Neural cell (in vitro differentiated cells): ENCODE results near the gene QKI. TPM values are rescaled to one million over a fixed set of nuclear protein-coding genes. Genes with fewer than 3 reads are reported as not detected.

Experiments used
- H2AFZ ChIP-seq: fragments of 200-600, 300-800 bp; sonication (generic), shearing (Covaris generic); 2 replicates; pipeline ENCODE4 v1.6.0; 2014; ENCODE audit warnings: low read depth, mild to moderate bottlenecking, antibody characterized with exemption, low read length, moderate library complexity
- H3F3A ChIP-seq: fragments of 200-600 bp; shearing (Covaris generic); 2 replicates; pipeline ENCODE4 v1.6.1; 2016; ENCODE audit warnings: mild to moderate bottlenecking, moderate library complexity, mixed read lengths, antibody characterized with exemption, low read length; ENCODE audit not compliant: insufficient read depth, poor library complexity, severe bottlenecking
- H3K27ac ChIP-seq: fragments of 200-600, 300-800 bp; sonication (generic), shearing (Covaris generic); 2 replicates; pipeline ENCODE4 v1.5.1; 2014; ENCODE audit warnings: mild to moderate bottlenecking, low read length, moderate library complexity
- H3K27me3 ChIP-seq: fragments of 300-800, 200-600 bp; sonication (generic), shearing (Covaris generic); 2 replicates; pipeline ENCODE4 v1.6.0; 2014; ENCODE audit warnings: mild to moderate bottlenecking, low read depth, low read length, moderate library complexity; ENCODE audit not compliant: insufficient read depth
- H3K36me3 ChIP-seq: fragments of 300-800, 200-600 bp; sonication (generic), shearing (Covaris generic); 2 replicates; pipeline ENCODE4 v1.5.1; 2014; ENCODE audit warnings: mild to moderate bottlenecking, antibody characterized with exemption, low read length, moderate library complexity; ENCODE audit not compliant: insufficient read depth
- H3K4me2 ChIP-seq: fragments of 300-800, 200-600 bp; sonication (generic), shearing (Covaris generic); 2 replicates; pipeline ENCODE4 v1.6.0; 2014; ENCODE audit warnings: mild to moderate bottlenecking, low read length
- H3K4me3 ChIP-seq: fragments of 300-800, 200-600 bp; sonication (generic), shearing (Covaris generic); 2 replicates; pipeline ENCODE4 v1.5.1; 2014; ENCODE audit warnings: mild to moderate bottlenecking, low read length, moderate library complexity
- H3K79me2 ChIP-seq: fragments of 200-600 bp; shearing (Covaris generic); replicated peaks from 2 replicates; pipeline ENCODE4 v1.6.0; 2014; ENCODE audit warnings: mild to moderate bottlenecking, low read length, moderate library complexity; ENCODE audit not compliant: insufficient read depth
- H3K9ac ChIP-seq: fragments of 300-800, 200-600 bp; sonication (generic), shearing (Covaris generic); 2 replicates; pipeline ENCODE4 v1.6.1; 2016; ENCODE audit warnings: mild to moderate bottlenecking, low read length, mixed read lengths
- H3K9me2 ChIP-seq: fragments of 200-600 bp; shearing (Covaris generic); 2 replicates; pipeline ENCODE4 v1.6.1; 2016; ENCODE audit warnings: mild to moderate bottlenecking, low read length, mixed read lengths; ENCODE audit not compliant: insufficient read depth
- H3K9me3 ChIP-seq: fragments of 200-600, 300-800 bp; sonication (generic), shearing (Covaris generic); 2 replicates; pipeline ENCODE4 v1.6.1; 2016; ENCODE audit warnings: mild to moderate bottlenecking, mixed run types, low read length, moderate library complexity, mixed read lengths
- H4K20me1 ChIP-seq: fragments of 200-600 bp; shearing (Covaris generic); 2 replicates; pipeline ENCODE4 v1.6.1; 2016; ENCODE audit warnings: mild to moderate bottlenecking, mixed run types; ENCODE audit not compliant: insufficient read depth
- EP300 ChIP-seq: fragments of 450-650 bp; conservative IDR thresholded peaks from 2 replicates; pipeline ENCODE4 v1.6.1; 2014; ENCODE audit warnings: antibody characterized with exemption, mild to moderate bottlenecking, moderate library complexity; ENCODE audit not compliant: poor library complexity, severe bottlenecking
- EZH2 ChIP-seq: fragments of 200-600, 300-800 bp; shearing (Covaris generic), sonication (generic); IDR thresholded peaks from 2 replicates; pipeline ENCODE4 v1.6.1; 2014; ENCODE audit warnings: antibody characterized with exemption, low read length, borderline replicate concordance, mild to moderate bottlenecking; ENCODE audit not compliant: insufficient read depth, poor library complexity, severe bottlenecking
- MXI1 ChIP-seq: fragments of 450-650 bp; conservative IDR thresholded peaks from 2 replicates; pipeline ENCODE4 v1.6.1; 2014; ENCODE audit warnings: antibody characterized with exemption, mild to moderate bottlenecking; ENCODE audit not compliant: poor library complexity, severe bottlenecking
- POLR2AphosphoS5 ChIP-seq: IDR thresholded peaks from 2 replicates; pipeline ENCODE4 v1.6.1; 2012
- RAD21 ChIP-seq: fragments of 450-650 bp; conservative IDR thresholded peaks from 2 replicates; pipeline ENCODE4 v1.6.1; 2014; ENCODE audit warnings: antibody characterized with exemption, mild to moderate bottlenecking, moderate library complexity
- SMC3 ChIP-seq: fragments of 450-650 bp; conservative IDR thresholded peaks from 2 replicates; pipeline ENCODE4 v1.6.1; 2014; ENCODE audit warnings: antibody characterized with exemption, mild to moderate bottlenecking, moderate library complexity; ENCODE audit not compliant: poor library complexity
- TAF1 ChIP-seq: IDR thresholded peaks from 2 replicates; pipeline ENCODE4 v1.6.1; 2012; ENCODE audit warnings: low read depth
- polyA plus RNA-seq: library from polyadenylated mRNA; depleted of rRNA; stranded (reverse); fragments of >200 nt; gene quantifications from 2 replicates; pipeline ENCODE4 v1.2.3, GENCODE V29; 2014
- TF ChIP-seq, protein P1 (sequence below): fragments of 450-650 bp; IDR thresholded peaks from 2 replicates; pipeline ENCODE4 v1.5.1; 2014; ENCODE audit warnings: antibody characterized with exemption, mild to moderate bottlenecking, moderate library complexity; ENCODE audit not compliant: poor library complexity, severe bottlenecking
- TF ChIP-seq, protein P2 (sequence below): IDR thresholded peaks from 2 replicates; pipeline ENCODE4 v1.6.1; 2012; ENCODE audit warnings: borderline replicate concordance

The QKI gene
- polyA plus RNA-seq, 1 donor from 2014 or later: 39.0 TPM

DNA sequence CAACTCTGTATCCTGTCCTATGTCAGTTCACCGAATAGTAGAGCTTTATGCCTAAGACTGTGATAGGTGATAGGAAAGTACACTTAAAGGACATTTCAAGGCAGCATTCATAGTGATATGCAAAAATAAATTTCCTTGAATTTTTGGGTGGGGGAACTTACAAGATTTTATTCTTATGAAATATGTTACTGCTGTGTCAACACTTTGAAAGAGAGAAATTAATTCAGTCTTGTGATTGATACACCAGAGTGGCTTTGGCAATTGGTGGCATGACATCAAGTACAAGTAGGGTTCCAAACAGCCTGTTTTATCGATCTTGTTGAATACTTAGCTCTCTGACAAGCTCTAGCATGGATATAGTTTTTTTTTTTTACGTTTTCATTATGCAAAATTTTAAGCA is 72.3 kb downstream of the QKI start:
- no peak for TF ChIP-seq EP300
- TF ChIP-seq, protein P1, sequence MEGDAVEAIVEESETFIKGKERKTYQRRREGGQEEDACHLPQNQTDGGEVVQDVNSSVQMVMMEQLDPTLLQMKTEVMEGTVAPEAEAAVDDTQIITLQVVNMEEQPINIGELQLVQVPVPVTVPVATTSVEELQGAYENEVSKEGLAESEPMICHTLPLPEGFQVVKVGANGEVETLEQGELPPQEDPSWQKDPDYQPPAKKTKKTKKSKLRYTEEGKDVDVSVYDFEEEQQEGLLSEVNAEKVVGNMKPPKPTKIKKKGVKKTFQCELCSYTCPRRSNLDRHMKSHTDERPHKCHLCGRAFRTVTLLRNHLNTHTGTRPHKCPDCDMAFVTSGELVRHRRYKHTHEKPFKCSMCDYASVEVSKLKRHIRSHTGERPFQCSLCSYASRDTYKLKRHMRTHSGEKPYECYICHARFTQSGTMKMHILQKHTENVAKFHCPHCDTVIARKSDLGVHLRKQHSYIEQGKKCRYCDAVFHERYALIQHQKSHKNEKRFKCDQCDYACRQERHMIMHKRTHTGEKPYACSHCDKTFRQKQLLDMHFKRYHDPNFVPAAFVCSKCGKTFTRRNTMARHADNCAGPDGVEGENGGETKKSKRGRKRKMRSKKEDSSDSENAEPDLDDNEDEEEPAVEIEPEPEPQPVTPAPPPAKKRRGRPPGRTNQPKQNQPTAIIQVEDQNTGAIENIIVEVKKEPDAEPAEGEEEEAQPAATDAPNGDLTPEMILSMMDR: no peak
- TF ChIP-seq EZH2: no peak
- TF ChIP-seq SMC3: no peak
- no peak overlapping the region for H3K4me3 ChIP-seq
- no peaks in the 10 kb centered on the region for H3K27me3 ChIP-seq
- H3K36me3 ChIP-seq: no peaks in the 10 kb centered on the region
- no peaks in the 10 kb centered on the region for H3K9me3 ChIP-seq
- H3K9me2 ChIP-seq: no peaks in the 10 kb centered on the region
- no peaks in the 10 kb centered on the region for H3F3A ChIP-seq
- H4K20me1 ChIP-seq: no peaks in the 10 kb centered on the region
- H3K27ac ChIP-seq: no peak overlapping the region
- H3K9ac ChIP-seq: no peak overlapping the region
- H2AFZ ChIP-seq: no peak overlapping the region
- H3K79me2 ChIP-seq: peaks cover 87% of the 10 kb centered on the region
- no peak overlapping the region for H3K4me2 ChIP-seq

DNA sequence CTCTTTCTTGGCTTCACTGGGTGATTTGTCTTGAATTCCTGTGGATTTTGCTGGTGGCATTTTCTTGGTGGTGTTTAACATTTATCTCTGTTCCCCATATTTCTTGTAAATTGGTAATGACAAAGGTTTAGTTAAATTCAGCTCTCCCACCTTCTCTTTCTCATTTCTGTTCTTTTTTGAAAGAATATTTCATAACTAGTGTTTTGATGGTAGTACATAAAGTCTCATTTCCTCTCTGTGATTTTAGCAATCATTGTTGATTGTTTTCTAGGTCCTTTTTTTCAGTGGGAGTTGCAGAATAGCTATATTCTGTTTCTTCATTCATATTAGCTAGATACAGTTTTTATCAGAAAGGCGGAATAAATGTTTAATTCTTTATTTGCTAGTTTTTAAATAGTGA is 73.1 kb downstream of the QKI start:
- H3K9me3 ChIP-seq: no peaks in the 10 kb centered on the region
- no peak overlapping the region for H3K4me2 ChIP-seq
- H3K27ac ChIP-seq: no peak overlapping the region
- no peak for TF ChIP-seq TAF1
- TF ChIP-seq EZH2: no peak
- TF ChIP-seq, protein P1: no peak
- TF ChIP-seq, protein P2, sequence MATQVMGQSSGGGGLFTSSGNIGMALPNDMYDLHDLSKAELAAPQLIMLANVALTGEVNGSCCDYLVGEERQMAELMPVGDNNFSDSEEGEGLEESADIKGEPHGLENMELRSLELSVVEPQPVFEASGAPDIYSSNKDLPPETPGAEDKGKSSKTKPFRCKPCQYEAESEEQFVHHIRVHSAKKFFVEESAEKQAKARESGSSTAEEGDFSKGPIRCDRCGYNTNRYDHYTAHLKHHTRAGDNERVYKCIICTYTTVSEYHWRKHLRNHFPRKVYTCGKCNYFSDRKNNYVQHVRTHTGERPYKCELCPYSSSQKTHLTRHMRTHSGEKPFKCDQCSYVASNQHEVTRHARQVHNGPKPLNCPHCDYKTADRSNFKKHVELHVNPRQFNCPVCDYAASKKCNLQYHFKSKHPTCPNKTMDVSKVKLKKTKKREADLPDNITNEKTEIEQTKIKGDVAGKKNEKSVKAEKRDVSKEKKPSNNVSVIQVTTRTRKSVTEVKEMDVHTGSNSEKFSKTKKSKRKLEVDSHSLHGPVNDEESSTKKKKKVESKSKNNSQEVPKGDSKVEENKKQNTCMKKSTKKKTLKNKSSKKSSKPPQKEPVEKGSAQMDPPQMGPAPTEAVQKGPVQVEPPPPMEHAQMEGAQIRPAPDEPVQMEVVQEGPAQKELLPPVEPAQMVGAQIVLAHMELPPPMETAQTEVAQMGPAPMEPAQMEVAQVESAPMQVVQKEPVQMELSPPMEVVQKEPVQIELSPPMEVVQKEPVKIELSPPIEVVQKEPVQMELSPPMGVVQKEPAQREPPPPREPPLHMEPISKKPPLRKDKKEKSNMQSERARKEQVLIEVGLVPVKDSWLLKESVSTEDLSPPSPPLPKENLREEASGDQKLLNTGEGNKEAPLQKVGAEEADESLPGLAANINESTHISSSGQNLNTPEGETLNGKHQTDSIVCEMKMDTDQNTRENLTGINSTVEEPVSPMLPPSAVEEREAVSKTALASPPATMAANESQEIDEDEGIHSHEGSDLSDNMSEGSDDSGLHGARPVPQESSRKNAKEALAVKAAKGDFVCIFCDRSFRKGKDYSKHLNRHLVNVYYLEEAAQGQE: no peak
- no peak for TF ChIP-seq SMC3
- no peak for TF ChIP-seq EP300
- no peak for TF ChIP-seq MXI1
- no peak for TF ChIP-seq POLR2AphosphoS5
- no peak for TF ChIP-seq RAD21
- no peak overlapping the region for H3K4me3 ChIP-seq
- peaks cover 88% of the 10 kb centered on the region for H3K79me2 ChIP-seq
- H3F3A ChIP-seq: no peaks in the 10 kb centered on the region
- no peak overlapping the region for H2AFZ ChIP-seq
- H3K27me3 ChIP-seq: no peaks in the 10 kb centered on the region
- H3K9me2 ChIP-seq: no peaks in the 10 kb centered on the region
- H4K20me1 ChIP-seq: no peaks in the 10 kb centered on the region
- no peaks in the 10 kb centered on the region for H3K36me3 ChIP-seq
- no peak overlapping the region for H3K9ac ChIP-seq
